Right ventricle myocardium inferior (tissue), 1 donor: ENCODE data around the gene CDC27. TPM values are rescaled to one million over a fixed set of nuclear protein-coding genes. Genes with fewer than 3 reads are reported as not detected.
"Not testable (repeated sequence)": the region's sequence is repeated elsewhere in the genome, so short reads cannot be mapped to it uniquely, and the experiment has no call there.

Experiments used
- ATAC-seq: fragments of 200-7000 bp; cut with Tn5 transposase; one replicate; pipeline ENCODE4 v1.9.1; 2020; ENCODE audit warnings: mild to moderate bottlenecking, moderate library complexity
- DNase-seq: peaks from one replicate; pipeline ENCODE4 v3.0.0; 2021; ENCODE audit errors: missing footprints
- intact Hi-C: fragments of 100-400 bp; cut with DNase I; formaldehyde crosslinking; loops from one replicate; pipeline ENCODE4 v1.11.0; 2022
- total RNA-seq: library from RNA; stranded (reverse); fragmentation: NEBNext Ultra II Directional; extraction: Animal tissue kit (Norgen Biotek cat#: 25700); gene quantifications from one replicate; pipeline ENCODE4 v1.2.1, GENCODE V29; 2021
- donor health status: DM: no; HTN: yes; CAD: no; lungs with severe emphysema.

CDC27 gene
- total RNA-seq, 1 donor from 2014 or later, result 88.9 TPM

DNA sequence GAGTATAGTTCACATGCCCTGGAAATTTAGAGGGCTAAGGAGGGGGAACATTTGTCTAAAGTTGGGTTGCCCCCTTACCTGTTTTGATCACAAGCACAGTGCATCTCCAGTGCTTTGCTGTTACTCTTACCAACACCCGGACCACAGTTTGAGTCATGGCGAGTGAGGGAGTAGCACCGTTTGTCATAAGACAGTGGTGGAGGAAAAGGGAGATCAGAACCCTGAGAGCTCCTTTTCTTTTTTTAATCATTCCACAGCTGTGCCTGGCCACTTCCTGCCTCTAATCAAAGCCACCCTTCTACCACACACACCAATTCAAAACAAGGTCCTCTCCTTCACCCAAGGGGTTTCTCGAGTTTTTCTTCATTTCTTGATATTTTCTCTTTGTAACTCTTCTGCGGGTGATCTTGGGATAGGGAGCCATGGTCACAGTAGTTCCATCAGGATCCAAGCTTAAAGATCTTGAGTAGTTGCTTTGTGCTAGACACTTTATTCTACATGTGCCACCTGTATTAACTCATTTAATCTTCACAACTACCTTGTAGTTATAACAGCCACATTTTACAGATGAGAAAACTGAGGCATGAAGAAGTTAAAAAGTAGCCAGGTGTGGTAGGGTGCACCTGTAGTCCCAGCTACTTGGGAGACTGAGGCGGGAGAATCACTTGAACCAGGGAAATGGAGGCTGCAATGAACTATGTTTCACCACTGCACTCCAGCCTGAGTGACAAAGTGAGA, 15.1 kb upstream of the CDC27 start:
- intact Hi-C loops, result no loop called here
- ATAC-seq, result no peak
- no peak for DNase-seq

DNA sequence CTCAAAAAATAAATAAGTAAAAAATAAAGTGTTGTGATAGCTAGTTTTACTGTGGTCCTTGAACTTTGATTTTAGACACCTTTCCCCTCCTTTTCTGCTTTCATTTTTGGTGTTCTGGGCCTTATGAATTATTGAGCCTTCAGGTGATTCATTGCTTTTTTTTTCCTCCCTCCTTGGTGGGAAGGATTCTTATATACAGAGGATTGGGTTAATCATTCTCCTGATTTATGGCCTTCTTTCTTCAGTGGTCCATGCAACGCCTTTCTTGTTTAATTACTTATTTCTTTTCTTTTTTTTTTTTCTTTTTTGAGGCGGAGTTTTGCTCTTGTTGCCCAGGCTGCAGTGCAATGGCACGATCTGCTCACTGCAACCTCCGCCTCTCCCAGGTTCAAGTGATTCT, 12.1 kb upstream of the CDC27 start:
- ATAC-seq, result no peak
- DNase-seq, result no peak
- intact Hi-C loops, result no loop called here

DNA sequence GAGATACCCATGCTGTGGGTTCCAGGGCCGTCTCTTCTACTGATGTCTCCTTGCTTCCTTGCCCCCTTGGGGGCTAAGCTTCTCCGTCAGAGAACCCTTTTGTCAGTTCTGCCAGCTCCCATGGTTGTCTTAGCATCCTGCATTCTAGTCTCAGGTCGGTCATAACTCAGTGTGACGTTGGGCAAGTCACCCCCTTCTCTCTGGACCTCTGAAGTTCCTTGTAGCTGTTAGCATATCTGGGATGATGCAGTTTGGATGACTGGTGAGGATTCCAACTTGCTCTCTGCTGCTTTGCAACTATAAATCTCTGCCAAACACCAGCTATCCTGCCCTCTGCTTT, 11.2 kb upstream of the CDC27 start:
- intact Hi-C loops, result no loop called here
- no peak for DNase-seq
- no peak for ATAC-seq

- intact Hi-C loops, result no loop called here
- ATAC-seq, result no peak
- DNase-seq, result no peak
Measured at GRCh38 chr17:47199627-47200324, 10.7 kb upstream of the CDC27 start.

DNA sequence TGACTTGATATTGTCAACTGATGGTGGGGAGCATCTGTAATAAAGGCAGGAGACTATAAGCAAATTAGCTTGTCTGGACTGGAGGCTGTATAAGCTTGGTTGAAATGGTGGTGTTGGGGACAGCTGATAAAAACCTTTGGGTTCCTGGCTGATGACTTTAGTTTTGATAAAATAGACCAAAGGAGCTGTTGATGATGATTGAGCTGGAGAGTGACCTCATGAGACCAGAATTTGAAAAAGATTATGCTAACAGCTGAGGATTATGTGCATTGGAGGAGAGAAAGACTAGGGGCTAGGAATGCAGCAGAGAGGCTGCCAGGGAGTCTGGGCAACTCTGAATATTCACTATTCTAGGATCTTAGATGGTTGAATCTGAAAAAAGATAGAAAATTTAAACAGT, 8.7 kb upstream of the CDC27 start:
- no peak for ATAC-seq
- intact Hi-C loops, result no loop called here

GRCh38 chr17:47193931-47194511, 4.9 kb upstream of the CDC27 start:
- intact Hi-C loops, result no loop called here
- ATAC-seq (no peak), DNase-seq (no peak)

More for the DNA sequence above, 8.7 kb upstream of the CDC27 start:
- DNase-seq, result no peak

DNA sequence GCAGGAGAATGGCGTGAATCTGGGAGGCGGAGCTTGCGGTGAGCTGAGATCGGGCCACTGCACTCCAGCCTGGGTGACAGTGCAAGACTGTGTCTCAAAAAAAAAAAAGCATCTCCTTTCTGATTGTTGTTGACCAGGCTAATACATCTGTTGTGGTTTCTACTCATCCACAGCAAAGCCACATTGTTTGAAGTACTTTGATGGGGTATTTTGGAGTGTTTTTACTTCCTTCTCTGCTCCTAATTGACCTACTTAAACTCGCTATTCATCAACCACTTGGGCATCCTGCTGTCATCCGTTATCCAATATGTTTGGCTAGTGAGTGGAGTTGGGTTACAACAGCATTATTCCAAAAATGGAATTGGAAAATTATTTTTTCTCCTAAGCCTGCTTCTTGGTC, 3.5 kb upstream of the CDC27 start:
- ATAC-seq, result no peak
- DNase-seq, result no peak
- intact Hi-C loops, result no loop called here

DNA sequence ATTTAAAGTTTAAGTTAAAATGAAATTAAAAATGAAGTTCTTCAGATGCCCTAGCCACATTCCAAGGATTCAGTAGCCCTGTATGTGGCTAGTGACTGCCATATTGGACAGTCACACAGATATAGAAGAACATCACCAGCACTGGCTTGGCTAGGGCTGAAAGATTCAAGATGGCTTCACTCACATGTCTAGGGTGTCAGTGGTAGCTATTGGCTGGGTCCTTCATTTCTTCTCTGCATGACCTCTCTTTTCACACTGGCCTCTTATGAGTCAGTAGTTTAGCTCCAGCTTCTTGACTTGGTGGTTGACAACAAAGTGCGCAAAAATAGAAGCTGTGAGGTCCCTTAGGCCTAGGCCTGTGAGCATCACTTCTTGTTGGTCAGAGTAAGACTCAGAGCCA, 1.7 kb upstream of the CDC27 start:
- DNase-seq (no peak), ATAC-seq (no peak)
- intact Hi-C loops, result no loop called here

- DNase-seq (no peak), ATAC-seq (no peak)
- intact Hi-C loops, result no loop called here
Measured at GRCh38 chr17:47190243-47190642, 1.1 kb upstream of the CDC27 start.

- intact Hi-C loops, result no loop called here
Measured at GRCh38 chr17:47189732-47190237, 690 bp upstream of the CDC27 start.

GRCh38 chr17:47188271-47188875, 722 bp downstream of the CDC27 start:
- intact Hi-C loops, result no loop called here
- ATAC-seq (no peak), DNase-seq (no peak)

More at GRCh38 chr17:47189732-47190237, 690 bp upstream of the CDC27 start:
- ATAC-seq, result no peak
- DNase-seq, result no peak

DNA sequence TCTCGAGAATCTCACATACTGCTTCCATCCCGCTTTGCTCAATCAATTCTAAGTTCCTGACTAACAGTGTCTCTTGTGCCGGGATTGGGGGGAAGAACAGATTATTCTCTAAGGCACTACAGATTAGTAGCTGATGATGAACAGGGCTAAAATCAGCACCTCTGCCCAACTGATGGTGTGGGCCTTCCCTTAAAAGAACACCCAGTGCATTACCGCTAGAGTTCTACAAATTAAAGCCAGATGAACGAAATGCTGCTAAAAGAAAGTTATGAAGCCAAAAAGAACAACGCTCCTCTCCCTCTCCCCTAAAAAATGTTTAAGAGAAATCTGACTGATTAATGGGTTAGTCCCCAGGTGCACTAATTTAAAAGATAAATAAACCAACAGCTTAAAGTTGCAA, 4.4 kb downstream of the CDC27 start:
- intact Hi-C loops, result no loop called here
- ATAC-seq (no peak), DNase-seq (no peak)

DNA sequence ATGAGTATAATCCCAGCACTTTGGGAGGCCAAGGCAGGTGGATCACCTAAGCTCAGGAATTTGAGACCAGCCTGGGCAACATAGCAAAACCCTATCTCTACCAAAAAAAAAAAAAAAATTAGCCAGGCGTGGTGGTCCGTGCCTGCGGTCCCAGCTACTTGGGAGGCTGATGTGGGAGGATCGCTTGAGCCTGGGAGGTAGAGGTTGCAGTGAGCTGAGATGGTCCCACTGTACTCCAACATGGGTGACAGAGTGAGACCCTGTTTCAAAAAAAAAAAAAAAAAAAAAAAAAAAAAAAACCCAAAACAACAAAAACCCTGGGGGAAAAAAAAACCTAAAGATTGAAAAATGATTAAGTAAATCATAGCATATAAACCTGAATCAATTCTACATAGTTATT, 8.1 kb downstream of the CDC27 start:
- intact Hi-C loops, ATAC-seq, DNase-seq: not testable (repeated sequence)

GRCh38 chr17:47180337-47180736, 8.8 kb downstream of the CDC27 start:
- no peak for DNase-seq
- intact Hi-C loops, result no loop called here
- ATAC-seq, result no peak

GRCh38 chr17:47179141-47179540, 10.0 kb downstream of the CDC27 start:
- ATAC-seq (no peak), DNase-seq (no peak)
- intact Hi-C loops, result loop anchor here (5.0 kb wide), 1 partner anchor 48 kb away; no protein-coding TSS in a partner anchor

- DNase-seq (no peak), ATAC-seq (no peak)
- intact Hi-C loops, result loop anchor here (5.0 kb wide), 1 partner anchor 50 kb away; no protein-coding TSS in a partner anchor
Measured at GRCh38 chr17:47177261-47177660, 11.8 kb downstream of the CDC27 start.

DNA sequence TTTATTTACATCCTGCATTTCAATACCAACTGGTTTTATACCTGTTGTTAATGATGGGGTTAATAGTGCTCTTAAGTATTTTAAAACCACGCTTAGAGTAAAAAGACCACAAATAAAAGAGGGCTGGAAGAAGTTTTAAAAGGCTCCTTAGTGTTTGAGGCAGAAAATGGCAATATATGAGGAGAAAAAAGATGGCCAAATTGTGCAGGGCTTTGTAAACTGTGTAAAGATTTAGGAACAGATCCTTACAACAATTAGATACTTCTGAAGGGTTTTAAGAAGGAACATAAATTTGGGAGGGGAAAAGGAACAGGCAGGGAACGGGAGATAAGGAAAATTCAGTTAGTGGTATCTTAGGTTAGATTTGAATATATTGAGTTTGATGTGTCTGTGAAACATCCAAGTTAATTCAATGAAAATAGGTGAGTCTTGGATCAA, 12.7 kb downstream of the CDC27 start:
- intact Hi-C loops, result loop anchor here (5.0 kb wide), 1 partner anchor 51 kb away; no protein-coding TSS in a partner anchor
- ATAC-seq (no peak), DNase-seq (no peak)

DNA sequence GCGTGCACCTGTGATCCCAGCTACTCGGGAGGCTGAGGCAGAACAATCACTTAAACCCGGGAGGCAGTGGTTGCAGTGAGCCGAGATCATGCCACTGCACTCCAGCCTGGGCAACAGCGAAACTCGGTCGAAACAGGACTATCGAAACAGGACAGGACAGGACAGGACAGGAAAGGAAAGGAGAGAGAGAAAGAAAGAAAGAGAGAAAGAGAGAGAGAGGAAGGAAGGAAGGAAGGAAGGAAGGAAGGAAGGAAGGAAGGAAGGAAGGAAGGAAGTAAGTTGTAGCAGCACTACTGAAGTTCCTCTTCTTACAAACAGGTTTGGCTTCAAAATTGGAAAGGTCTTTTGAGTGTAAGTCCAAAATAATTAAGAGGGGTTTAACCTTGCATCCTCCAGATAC, 14.3 kb downstream of the CDC27 start:
- ATAC-seq, DNase-seq: not testable (repeated sequence)
- intact Hi-C loops, result loop anchor here (5.0 kb wide), 1 partner anchor 52 kb away; no protein-coding TSS in a partner anchor
